ENCODE results near the gene ZNF385B.

The ZNF385B gene

GRCh38 chr2:179440642-179441251, 420.7 kb downstream of the ZNF385B start:
- no peak for TF ChIP-seq Cebpa-rat (IDR thresholded peaks at IDR 0.05)
- Histone ChIP-seq H3K4me1 (no peaks in the 10 kb centered on the region), H3K4me2 (no peak overlapping the region), H3K4me3 (no peak overlapping the region), H3K36me3 (no peaks in the 10 kb centered on the region), H4K20me1 (no peaks in the 10 kb centered on the region), H3K9me3 (replicated peaks in 1 of 11) (no peaks in the 10 kb centered on the region), H3K27ac (no peak overlapping the region), H3K27me3 (no peaks in the 10 kb centered on the region), H3K9ac (no peak overlapping the region)

GRCh38 chr2:179438654-179439053, 422.8 kb downstream of the ZNF385B start:
- no peak overlapping the region for H3K4me2 ChIP-seq
- H3K27ac ChIP-seq = no peak overlapping the region
- no peaks in the 10 kb centered on the region for H3K4me1 ChIP-seq
- TF ChIP-seq Cebpa-rat (IDR thresholded peaks at IDR 0.05) = no peak
- H3K36me3 ChIP-seq = no peaks in the 10 kb centered on the region
- no peaks in the 10 kb centered on the region for H3K27me3 ChIP-seq
- H4K20me1 ChIP-seq = no peaks in the 10 kb centered on the region
- no peaks in the 10 kb centered on the region for H3K9me3 ChIP-seq (replicated peaks in 1 of 11)
- H3K4me3 ChIP-seq = no peak overlapping the region
- no peak overlapping the region for H3K9ac ChIP-seq

- Histone ChIP-seq H3K9me3 (replicated peaks in 1 of 11) (no peaks in the 10 kb centered on the region), H3K27me3 (no peaks in the 10 kb centered on the region), H3K36me3 (no peaks in the 10 kb centered on the region), H3K4me1 (no peaks in the 10 kb centered on the region), H3K4me2 (no peak overlapping the region), H3K27ac (no peak overlapping the region), H3K9ac (no peak overlapping the region), H4K20me1 (no peaks in the 10 kb centered on the region), H3K4me3 (no peak overlapping the region)
- TF ChIP-seq Cebpa-rat (IDR thresholded peaks at IDR 0.05) = no peak
Measured at GRCh38 chr2:179437430-179437829, 424.0 kb downstream of the ZNF385B start.

GRCh38 chr2:179435566-179435965, 425.8 kb downstream of the ZNF385B start:
- no peaks in the 10 kb centered on the region for H3K9me3 ChIP-seq (replicated peaks in 1 of 11)
- no peak overlapping the region for H3K27ac ChIP-seq
- H3K4me1 ChIP-seq = no peaks in the 10 kb centered on the region
- H3K4me2 ChIP-seq = no peak overlapping the region
- no peak for TF ChIP-seq Cebpa-rat (IDR thresholded peaks at IDR 0.05)
- H3K36me3 ChIP-seq = no peaks in the 10 kb centered on the region
- H3K9ac ChIP-seq = no peak overlapping the region
- H3K4me3 ChIP-seq = no peak overlapping the region
- H4K20me1 ChIP-seq = no peaks in the 10 kb centered on the region
- H3K27me3 ChIP-seq = no peaks in the 10 kb centered on the region

GRCh38 chr2:179435000-179435399, 426.4 kb downstream of the ZNF385B start:
- Histone ChIP-seq H3K36me3 (no peaks in the 10 kb centered on the region), H3K27me3 (no peaks in the 10 kb centered on the region), H3K4me1 (no peaks in the 10 kb centered on the region), H3K4me2 (no peak overlapping the region), H3K27ac (no peak overlapping the region), H4K20me1 (no peaks in the 10 kb centered on the region), H3K9ac (no peak overlapping the region), H3K9me3 (replicated peaks in 1 of 11) (no peaks in the 10 kb centered on the region), H3K4me3 (no peak overlapping the region)
- no peak for TF ChIP-seq Cebpa-rat (IDR thresholded peaks at IDR 0.05)

- Histone ChIP-seq H3K4me1 (no peaks in the 10 kb centered on the region), H3K27ac (no peak overlapping the region), H4K20me1 (no peaks in the 10 kb centered on the region), H3K36me3 (no peaks in the 10 kb centered on the region), H3K9ac (no peak overlapping the region), H3K4me2 (no peak overlapping the region), H3K9me3 (replicated peaks in 1 of 11) (no peaks in the 10 kb centered on the region), H3K4me3 (no peak overlapping the region), H3K27me3 (no peaks in the 10 kb centered on the region)
- TF ChIP-seq Cebpa-rat (IDR thresholded peaks at IDR 0.05) = no peak
Measured at GRCh38 chr2:179434357-179434756, 427.1 kb downstream of the ZNF385B start.

- no peaks in the 10 kb centered on the region for H3K4me1 ChIP-seq
- no peak overlapping the region for H3K27ac ChIP-seq
- H3K36me3 ChIP-seq = no peaks in the 10 kb centered on the region
- no peaks in the 10 kb centered on the region for H3K9me3 ChIP-seq (replicated peaks in 1 of 11)
- no peak for TF ChIP-seq Cebpa-rat (IDR thresholded peaks at IDR 0.05)
- no peaks in the 10 kb centered on the region for H3K27me3 ChIP-seq
- H4K20me1 ChIP-seq = no peaks in the 10 kb centered on the region; a peak in 1 of 22 replicates
- no peak overlapping the region for H3K4me2 ChIP-seq
- H3K4me3 ChIP-seq = no peak overlapping the region
- no peak overlapping the region for H3K9ac ChIP-seq
Measured at GRCh38 chr2:179432751-179433150, 428.7 kb downstream of the ZNF385B start.

GRCh38 chr2:179429597-179429996, 431.8 kb downstream of the ZNF385B start:
- H4K20me1 ChIP-seq = no peaks in the 10 kb centered on the region; a peak in 1 of 22 replicates
- no peak for TF ChIP-seq Cebpa-rat (IDR thresholded peaks at IDR 0.05)

GRCh38 chr2:179429060-179429471, 432.3 kb downstream of the ZNF385B start:
- Histone ChIP-seq H3K27ac (no peak overlapping the region), H3K9ac (no peak overlapping the region), H3K36me3 (no peaks in the 10 kb centered on the region), H3K4me1 (no peaks in the 10 kb centered on the region), H3K27me3 (no peaks in the 10 kb centered on the region), H4K20me1 (no peaks in the 10 kb centered on the region; a peak in 1 of 22 replicates), H3K9me3 (replicated peaks in 1 of 11) (no peaks in the 10 kb centered on the region), H3K4me3 (no peak overlapping the region), H3K4me2 (no peak overlapping the region)
- no peak for TF ChIP-seq Cebpa-rat (IDR thresholded peaks at IDR 0.05)

More at GRCh38 chr2:179429597-179429996, 431.8 kb downstream of the ZNF385B start:
- Histone ChIP-seq H3K36me3 (no peaks in the 10 kb centered on the region), H3K4me1 (no peaks in the 10 kb centered on the region), H3K9me3 (replicated peaks in 1 of 11) (no peaks in the 10 kb centered on the region), H3K9ac (no peak overlapping the region), H3K27me3 (no peaks in the 10 kb centered on the region), H3K27ac (no peak overlapping the region), H3K4me3 (no peak overlapping the region), H3K4me2 (no peak overlapping the region)

- TF ChIP-seq Cebpa-rat (IDR thresholded peaks at IDR 0.05) = no peak
- H3K9me3 ChIP-seq (replicated peaks in 1 of 11) = no peaks in the 10 kb centered on the region
- H3K27ac ChIP-seq = no peak overlapping the region
- no peak overlapping the region for H3K9ac ChIP-seq
- no peaks in the 10 kb centered on the region for H3K4me1 ChIP-seq
- no peak overlapping the region for H3K4me3 ChIP-seq
- no peaks in the 10 kb centered on the region for H3K36me3 ChIP-seq
- no peaks in the 10 kb centered on the region; a peak in 1 of 22 replicates for H4K20me1 ChIP-seq
- H3K4me2 ChIP-seq = no peak overlapping the region
- no peaks in the 10 kb centered on the region for H3K27me3 ChIP-seq
Measured at GRCh38 chr2:179428649-179429048, 432.8 kb downstream of the ZNF385B start.
